NCI-H82 treated with DMSO at 0.1 percent for 48 hours (cell line): ENCODE measurements around the gene UBA3.

Source experiments
- DNase-seq: peaks from one replicate; lab custom pipeline; 2025; ENCODE audit not compliant: unreplicated experiment; lab: John Stamatoyannopoulos, UW

Gene UBA3

GRCh38 chr3:69102384-69102783 lies 22.2 kb upstream of the UBA3 start:
- no peak for DNase-seq

DNA sequence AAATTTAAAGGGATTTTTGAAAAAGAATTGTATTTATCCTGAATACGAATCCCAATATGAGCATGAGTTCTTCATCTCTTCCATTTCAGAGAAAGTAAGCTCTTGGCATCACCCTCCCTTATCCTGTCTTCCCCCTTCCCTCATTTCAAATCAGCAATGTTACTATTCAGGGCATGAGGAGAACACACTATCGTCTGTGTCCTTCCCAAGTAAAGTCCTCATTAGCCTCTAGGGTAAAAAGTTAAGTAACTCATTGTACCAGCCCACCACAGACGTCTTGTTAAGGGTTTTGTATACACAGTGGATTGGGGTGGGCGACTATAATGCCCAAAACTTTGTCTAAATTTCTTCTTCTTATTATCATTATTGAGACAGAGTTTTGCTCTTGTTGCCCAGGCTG lies 19.4 kb upstream of the UBA3 start:
- no peak for DNase-seq

DNA sequence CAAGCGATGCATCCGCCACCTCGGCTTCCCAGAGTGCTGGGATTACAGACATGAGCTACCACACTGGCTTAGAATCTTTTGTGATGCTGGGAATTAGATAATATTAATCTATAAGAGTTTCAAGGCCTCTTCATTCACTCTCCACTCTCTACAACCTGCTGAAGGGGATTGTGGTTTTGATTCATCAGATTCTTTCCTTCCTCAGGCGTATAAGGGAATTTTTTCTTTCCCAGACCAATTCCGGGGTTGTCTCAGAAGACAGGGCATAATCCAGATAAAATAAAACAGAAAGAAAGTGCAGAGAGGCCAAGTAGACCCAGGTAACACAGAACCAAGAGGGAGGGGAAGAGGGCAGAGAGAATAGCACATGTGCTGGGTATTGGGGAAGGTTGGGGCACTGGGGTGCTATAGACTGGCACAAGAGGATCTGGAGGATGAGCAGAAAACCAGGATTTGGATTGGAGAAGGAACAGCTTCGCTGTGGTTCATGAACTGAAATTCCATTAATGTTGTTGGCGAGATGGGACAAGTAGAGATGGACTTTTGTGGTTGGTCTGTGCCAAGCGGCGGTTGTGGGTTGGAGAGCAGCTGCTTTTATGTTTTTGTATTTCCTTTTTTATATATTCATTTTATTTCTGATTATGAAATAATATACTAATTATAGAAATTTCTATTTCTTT lies 17.4 kb upstream of the UBA3 start:
- DNase-seq = no peak

- no peak for DNase-seq
Measured at GRCh38 chr3:69096299-69096698, 16.1 kb upstream of the UBA3 start.

DNA sequence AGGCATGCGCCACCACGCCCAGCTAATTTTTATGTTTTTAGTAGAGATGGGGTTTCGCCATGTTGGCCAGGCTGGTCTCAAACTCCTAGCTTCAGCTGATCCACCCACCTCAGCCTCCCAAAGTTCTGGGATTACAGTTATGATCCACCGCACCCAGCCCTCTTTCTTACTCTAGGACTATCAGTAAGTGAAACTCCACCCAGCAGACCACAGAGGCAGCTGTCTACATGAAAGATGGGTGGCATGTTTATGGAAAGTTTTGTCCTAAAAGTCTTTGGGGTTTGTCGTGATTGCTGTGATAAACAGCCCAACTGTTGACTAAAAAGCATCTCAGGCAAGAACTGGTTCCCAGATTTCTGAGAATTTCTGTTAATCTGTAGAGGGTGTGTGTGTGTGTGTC lies 15.5 kb upstream of the UBA3 start:
- DNase-seq = no peak

- DNase-seq = peak; percentile 75
Measured at GRCh38 chr3:69094467-69095205, 14.5 kb upstream of the UBA3 start.

- no peak for DNase-seq
Measured at GRCh38 chr3:69092030-69092516, 11.9 kb upstream of the UBA3 start.

- DNase-seq = no peak
Measured at GRCh38 chr3:69091389-69092029, 11.3 kb upstream of the UBA3 start.

DNA sequence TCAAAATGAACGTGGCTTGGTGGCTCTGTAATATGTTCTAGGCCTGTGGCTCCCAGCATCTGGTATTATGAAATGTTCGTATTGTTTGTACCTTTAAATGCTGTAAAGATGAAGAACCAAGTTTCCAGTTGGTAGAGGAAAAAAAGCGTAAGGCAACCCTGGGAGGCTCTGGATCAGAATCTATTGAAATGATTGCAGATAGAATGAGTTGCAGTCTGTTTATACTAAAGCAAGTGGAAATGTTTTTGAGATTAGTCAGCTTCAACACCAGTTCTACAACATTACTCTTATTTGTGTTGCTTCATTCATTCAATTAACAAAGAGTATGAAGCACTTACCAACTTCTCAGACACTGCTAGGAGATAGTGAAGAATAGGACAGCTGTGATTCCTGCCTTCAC lies 9.9 kb upstream of the UBA3 start:
- no peak for DNase-seq

- no peak for DNase-seq
Measured at GRCh38 chr3:69088063-69088462, 7.9 kb upstream of the UBA3 start.

GRCh38 chr3:69087030-69087791 lies 7.0 kb upstream of the UBA3 start:
- no peak for DNase-seq

GRCh38 chr3:69085833-69086722 lies 5.9 kb upstream of the UBA3 start:
- peak; percentile 77 for DNase-seq

DNA sequence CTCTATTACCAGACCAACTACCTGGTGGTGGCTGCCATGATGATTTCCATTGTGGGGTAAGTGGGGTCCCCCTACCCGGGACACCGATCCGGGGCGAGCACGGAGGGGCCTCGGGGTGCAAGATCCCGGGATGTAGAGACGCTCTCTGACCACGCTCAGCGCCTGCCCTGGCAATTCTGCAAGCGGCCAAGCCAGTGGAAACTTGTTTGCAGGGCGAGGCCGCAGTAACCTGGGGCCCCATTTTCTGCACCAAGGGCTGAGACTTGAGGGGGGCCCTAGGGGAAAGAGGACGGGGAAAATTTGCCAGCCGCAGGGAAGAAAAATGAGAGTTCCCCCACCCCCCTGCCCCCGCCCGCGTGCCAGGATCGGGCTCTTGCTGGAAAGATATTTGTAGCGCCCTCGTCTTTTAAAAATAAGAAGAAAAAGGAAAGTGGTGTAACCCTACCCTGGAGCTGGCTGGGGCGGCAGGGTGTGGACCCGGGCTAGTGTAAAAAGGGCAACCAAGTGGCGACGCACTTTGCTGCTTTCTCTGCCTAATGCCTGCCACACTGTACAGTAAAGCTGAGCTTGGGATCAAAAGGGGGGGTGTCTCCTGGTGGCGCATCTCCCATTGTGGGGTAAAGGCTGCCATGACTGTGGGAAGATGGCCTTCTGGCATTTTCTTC lies 5.1 kb upstream of the UBA3 start:
- no peak for DNase-seq

DNA sequence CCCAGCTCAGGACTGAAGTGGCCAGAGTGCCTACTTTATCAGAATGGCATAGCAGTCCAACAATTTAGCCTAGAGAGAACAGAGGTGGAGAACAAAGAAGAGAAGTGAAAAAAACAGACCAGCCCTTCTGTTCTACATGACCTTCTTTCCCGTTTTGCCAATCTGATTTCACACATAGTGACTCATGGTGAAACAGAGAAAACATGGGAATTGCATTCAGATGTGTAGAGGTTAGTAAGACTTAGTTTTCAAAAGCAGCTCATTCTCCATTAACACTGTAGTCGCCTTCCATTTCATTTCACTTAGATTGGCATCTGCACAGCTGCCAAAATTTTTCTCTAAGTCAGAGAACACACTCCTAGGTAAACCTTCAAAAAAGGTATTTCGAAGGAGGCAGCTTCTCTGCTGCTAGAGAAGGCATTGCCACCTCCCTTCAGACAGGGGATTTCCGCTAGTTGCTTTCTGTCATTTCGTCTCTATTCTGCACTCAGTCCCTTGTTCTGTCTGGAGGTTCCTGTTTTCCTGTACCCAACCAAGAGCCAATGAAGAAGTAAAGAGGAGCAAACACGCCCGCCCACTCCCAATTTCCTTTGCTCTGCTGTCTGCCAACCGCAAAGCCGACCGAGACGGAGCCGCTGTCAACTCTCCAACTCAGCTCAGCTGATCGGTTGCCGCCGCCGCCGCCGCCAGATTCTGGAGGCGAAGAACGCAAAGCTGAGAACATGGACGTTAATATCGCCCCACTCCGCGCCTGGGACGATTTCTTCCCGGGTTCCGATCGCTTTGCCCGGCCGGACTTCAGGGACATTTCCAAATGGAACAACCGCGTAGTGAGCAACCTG lies 4.4 kb upstream of the UBA3 start, which contains the start of gene ARL6IP5:
ARL6IP5 (plus strand) TSS at position 612 of the 842 bp plus-strand sequence; CDS start at position 723, 111 bp downstream.
- peak; percentile 87 for DNase-seq

DNA sequence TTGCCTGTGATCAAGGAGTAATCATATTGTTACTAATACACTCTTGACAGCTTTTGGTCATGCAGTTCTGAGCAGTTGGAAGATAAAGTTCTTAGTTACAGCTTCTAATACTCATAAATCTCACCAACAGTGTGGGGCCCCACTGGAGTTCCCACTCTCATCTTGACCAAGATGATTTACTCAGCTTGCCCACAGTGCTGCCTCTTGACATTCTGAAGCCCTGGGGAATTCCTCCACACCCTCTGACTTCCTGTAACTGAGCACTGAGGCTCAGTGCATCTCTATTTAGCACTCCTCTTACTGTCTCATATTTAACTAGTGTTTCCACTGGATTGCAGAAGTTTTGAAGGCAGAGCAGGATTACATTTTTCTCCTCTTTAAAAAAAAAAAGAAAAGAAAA lies 2.6 kb upstream of the UBA3 start:
- DNase-seq = peak; percentile 85

DNA sequence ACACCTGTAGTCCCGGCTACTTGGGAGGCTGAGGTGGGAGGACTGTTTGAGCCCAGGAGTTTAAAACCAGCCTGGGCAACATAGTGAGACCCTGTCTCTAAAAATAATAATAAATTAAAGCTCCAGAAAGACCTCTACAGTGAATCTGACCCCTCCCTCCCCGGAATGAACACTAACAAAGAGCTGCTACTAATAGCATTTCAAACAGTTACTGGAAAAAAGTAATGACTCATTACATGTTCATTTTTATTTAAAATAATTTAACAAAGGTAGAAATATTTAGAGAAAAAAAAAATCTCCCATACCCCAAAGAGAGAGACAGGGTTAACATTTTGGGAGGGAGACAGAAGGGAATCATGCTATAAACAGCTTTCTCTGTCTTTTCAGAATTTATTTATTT lies 2.2 kb upstream of the UBA3 start:
- no peak for DNase-seq

GRCh38 chr3:69081583-69082262 lies 1.6 kb upstream of the UBA3 start:
- DNase-seq = peak; percentile 79
